HEK293 (cell line): Measurements from ENCODE around the gene RANBP1.

Experiments
- ATF2 ChIP-seq: fragments of 450-650 bp; formaldehyde crosslinking; IDR thresholded peaks from 2 replicates; pipeline ENCODE4 v1.5.1; 2016; ENCODE audit warnings: missing biosample characterization, missing genetic modification characterization, low read depth
- FEZF1 ChIP-seq: fragments of 450-650 bp; formaldehyde crosslinking; IDR thresholded peaks from 2 replicates; pipeline ENCODE4 v1.5.1; 2016; ENCODE audit warnings: missing biosample characterization, missing genetic modification characterization
- KLF17 ChIP-seq: fragments of 450-650 bp; formaldehyde crosslinking; IDR thresholded peaks from 2 replicates; pipeline ENCODE4 v1.5.1; 2016; ENCODE audit warnings: missing biosample characterization, missing genetic modification characterization
- PATZ1 ChIP-seq: fragments of 450-650 bp; formaldehyde crosslinking; IDR thresholded peaks from 2 replicates; pipeline ENCODE4 v1.5.1; 2016; ENCODE audit warnings: missing biosample characterization, missing genetic modification characterization
- SALL2 ChIP-seq: fragments of 450-650 bp; formaldehyde crosslinking; IDR thresholded peaks from 2 replicates; pipeline ENCODE4 v1.5.0; 2017; ENCODE audit warnings: missing biosample characterization, mild to moderate bottlenecking, missing genetic modification characterization, borderline replicate concordance
- SCRT1 ChIP-seq: fragments of 450-650 bp; formaldehyde crosslinking; IDR thresholded peaks from 2 replicates; pipeline ENCODE4 v1.5.1; 2016; ENCODE audit warnings: missing biosample characterization, missing genetic modification characterization, borderline replicate concordance
- SP2 ChIP-seq: fragments of 450-650 bp; formaldehyde crosslinking; IDR thresholded peaks from 2 replicates; pipeline ENCODE4 v1.5.1; 2016; ENCODE audit warnings: missing biosample characterization, missing genetic modification characterization
- SP3 ChIP-seq: fragments of 450-650 bp; formaldehyde crosslinking; IDR thresholded peaks from 2 replicates; pipeline ENCODE4 v1.5.1; 2016; ENCODE audit warnings: missing biosample characterization, missing genetic modification characterization
- WT1 ChIP-seq: fragments of 450-650 bp; formaldehyde crosslinking; IDR thresholded peaks from 2 replicates; pipeline ENCODE4 v1.5.1; 2016; ENCODE audit warnings: missing biosample characterization, missing genetic modification characterization
- YY2 ChIP-seq: fragments of 450-650 bp; formaldehyde crosslinking; IDR thresholded peaks from 2 replicates; pipeline ENCODE4 v1.5.1; 2016; ENCODE audit warnings: missing biosample characterization, missing genetic modification characterization
- ZBTB17 ChIP-seq: fragments of 450-650 bp; formaldehyde crosslinking; IDR thresholded peaks from 2 replicates; pipeline ENCODE4 v1.5.1; 2016; ENCODE audit warnings: missing biosample characterization, missing genetic modification characterization
- ZBTB20 ChIP-seq: fragments of 450-650 bp; formaldehyde crosslinking; IDR thresholded peaks from 2 replicates; pipeline ENCODE4 v1.5.1; 2016; ENCODE audit warnings: missing biosample characterization, missing genetic modification characterization
- ZFP69B ChIP-seq: fragments of 450-650 bp; formaldehyde crosslinking; IDR thresholded peaks from 2 replicates; pipeline ENCODE4 v1.5.1; 2016; ENCODE audit warnings: missing biosample characterization, missing genetic modification characterization
- ZIC2 ChIP-seq: fragments of 450-650 bp; formaldehyde crosslinking; IDR thresholded peaks from 2 replicates; pipeline ENCODE4 v1.5.1; 2016; ENCODE audit warnings: missing biosample characterization, missing genetic modification characterization
- ZNF133 ChIP-seq: fragments of 450-650 bp; formaldehyde crosslinking; IDR thresholded peaks from 2 replicates; pipeline ENCODE4 v1.5.1; 2016; ENCODE audit warnings: missing biosample characterization, missing genetic modification characterization
- ZNF148 ChIP-seq: fragments of 450-650 bp; formaldehyde crosslinking; IDR thresholded peaks from 2 replicates; pipeline ENCODE4 v1.5.0; 2017; ENCODE audit warnings: missing biosample characterization, missing genetic modification characterization, borderline replicate concordance
- ZNF292 ChIP-seq: fragments of 450-650 bp; formaldehyde crosslinking; IDR thresholded peaks from 2 replicates; pipeline ENCODE4 v1.5.1; 2016; ENCODE audit warnings: low read depth, missing biosample characterization, missing genetic modification characterization, borderline replicate concordance
- ZNF311 ChIP-seq: fragments of 450-650 bp; formaldehyde crosslinking; IDR thresholded peaks from 2 replicates; pipeline ENCODE4 v1.5.1; 2017; ENCODE audit warnings: missing biosample characterization, missing genetic modification characterization, borderline replicate concordance
- ZNF335 ChIP-seq: fragments of 450-650 bp; formaldehyde crosslinking; conservative IDR thresholded peaks from 2 replicates; pipeline ENCODE4 v1.5.1; 2016; ENCODE audit warnings: missing biosample characterization, missing genetic modification characterization
- ZNF514 ChIP-seq: fragments of 450-650 bp; formaldehyde crosslinking; IDR thresholded peaks from 2 replicates; pipeline ENCODE4 v1.5.1; 2016; ENCODE audit warnings: missing biosample characterization, missing genetic modification characterization
- ZNF600 ChIP-seq: fragments of 450-650 bp; formaldehyde crosslinking; IDR thresholded peaks from 2 replicates; pipeline ENCODE4 v1.5.1; 2016; ENCODE audit warnings: missing biosample characterization, missing genetic modification characterization
- ZNF621 ChIP-seq: fragments of 450-650 bp; formaldehyde crosslinking; IDR thresholded peaks from 2 replicates; pipeline ENCODE4 v1.5.1; 2017; ENCODE audit warnings: missing biosample characterization, missing genetic modification characterization
- ZNF639 ChIP-seq: fragments of 450-650 bp; formaldehyde crosslinking; IDR thresholded peaks from 2 replicates; pipeline ENCODE4 v1.5.1; 2016; ENCODE audit warnings: missing biosample characterization, missing genetic modification characterization
- ZNF658 ChIP-seq: fragments of 450-650 bp; formaldehyde crosslinking; IDR thresholded peaks from 2 replicates; pipeline ENCODE4; 2016; ENCODE audit warnings: missing biosample characterization, missing genetic modification characterization
- ZNF677 ChIP-seq: fragments of 450-650 bp; IDR thresholded peaks from 2 replicates; pipeline ENCODE4 v1.5.0; 2018; ENCODE audit warnings: missing biosample characterization, mild to moderate bottlenecking, missing genetic modification characterization, moderate library complexity
- ZNF768 ChIP-seq: fragments of 450-650 bp; formaldehyde crosslinking; IDR thresholded peaks from 2 replicates; pipeline ENCODE4 v1.5.1; 2018; ENCODE audit warnings: missing biosample characterization, mild to moderate bottlenecking, missing genetic modification characterization
- ZSCAN16 ChIP-seq: fragments of 450-650 bp; formaldehyde crosslinking; IDR thresholded peaks from 2 replicates; pipeline ENCODE4 v1.5.1; 2016; ENCODE audit warnings: missing biosample characterization, missing genetic modification characterization
- ZSCAN23 ChIP-seq: fragments of 450-650 bp; formaldehyde crosslinking; IDR thresholded peaks from 2 replicates; pipeline ENCODE4 v1.5.1; 2016; ENCODE audit warnings: missing biosample characterization, missing genetic modification characterization
- ZXDB ChIP-seq: fragments of 450-650 bp; formaldehyde crosslinking; IDR thresholded peaks from 2 replicates; pipeline ENCODE4 v1.5.1; 2016; ENCODE audit warnings: missing biosample characterization, missing genetic modification characterization

RANBP1 gene

GRCh38 chr22:20080776-20081654, 34.9 kb upstream of the RANBP1 start (continued):
- no peak for TF ChIP-seq ZNF311 (tag by site-specific recombination)
- no peak for TF ChIP-seq ZSCAN16 (tag by site-specific recombination)
- TF ChIP-seq ZNF600, result 0 out of 2 replicates have a peak, but pooled peaks have one; percentile 18
- TF ChIP-seq SP3 (tag by site-specific recombination), result 0 out of 2 replicates have a peak, but pooled peaks have one; percentile 42
- no peak for TF ChIP-seq SALL2 (tag by site-specific recombination)
- no peak for TF ChIP-seq ZNF292 (tag by site-specific recombination)
- TF ChIP-seq FEZF1, result no peak
- no peak for TF ChIP-seq ZSCAN23 (tag by site-specific recombination)
- TF ChIP-seq ZBTB17 (tag by site-specific recombination), result peak; percentile 63; the same call in 1 of the 2 replicates
- no peak for TF ChIP-seq ZNF658
- TF ChIP-seq ZNF621, result no peak
- TF ChIP-seq ZNF133 (tag by site-specific recombination), result no peak
- 0 out of 2 replicates have a peak, but pooled peaks have one; percentile 18 for TF ChIP-seq ZXDB (tag by site-specific recombination)
- TF ChIP-seq ZNF335 (tag by site-specific recombination), result peak; percentile 61
- peak; percentile 47; the same call in 1 of the 2 replicates for TF ChIP-seq WT1 (tag by site-specific recombination)
- TF ChIP-seq ZNF148 (tag by site-specific recombination), result no peak
- TF ChIP-seq ZNF514 (tag by site-specific recombination), result no peak
- 0 out of 2 replicates have a peak, but pooled peaks have one; percentile 16 for TF ChIP-seq PATZ1
- TF ChIP-seq ZNF639 (tag by site-specific recombination), result 0 out of 2 replicates have a peak, but pooled peaks have one; percentile 42
- peak; percentile 42; the same call in 1 of the 2 replicates for TF ChIP-seq ZBTB20 (tag by site-specific recombination)
- peak; percentile 15; the same call in 1 of the 2 replicates for TF ChIP-seq ZFP69B (tag by site-specific recombination)
- TF ChIP-seq KLF17, result peak; percentile 45
- TF ChIP-seq ZNF677, result no peak
- no peak for TF ChIP-seq ZNF768 (tag by site-specific recombination)
- TF ChIP-seq SCRT1 (tag by site-specific recombination), result peak; percentile 98
- peak; percentile 83 for TF ChIP-seq ZIC2 (tag by site-specific recombination)
- TF ChIP-seq SP2 (tag by site-specific recombination), result peak; percentile 44; the same call in 1 of the 2 replicates
- 0 out of 2 replicates have a peak, but pooled peaks have one; percentile 26 for TF ChIP-seq YY2 (tag by site-specific recombination)
- peak; percentile 95 for TF ChIP-seq ATF2
